Measurements from ENCODE around the gene TPT1.

The TPT1 gene

GRCh38 chr13:45297456-45298205 is 43.4 kb downstream of the TPT1 start:
- TF ChIP-seq, protein P1, sequence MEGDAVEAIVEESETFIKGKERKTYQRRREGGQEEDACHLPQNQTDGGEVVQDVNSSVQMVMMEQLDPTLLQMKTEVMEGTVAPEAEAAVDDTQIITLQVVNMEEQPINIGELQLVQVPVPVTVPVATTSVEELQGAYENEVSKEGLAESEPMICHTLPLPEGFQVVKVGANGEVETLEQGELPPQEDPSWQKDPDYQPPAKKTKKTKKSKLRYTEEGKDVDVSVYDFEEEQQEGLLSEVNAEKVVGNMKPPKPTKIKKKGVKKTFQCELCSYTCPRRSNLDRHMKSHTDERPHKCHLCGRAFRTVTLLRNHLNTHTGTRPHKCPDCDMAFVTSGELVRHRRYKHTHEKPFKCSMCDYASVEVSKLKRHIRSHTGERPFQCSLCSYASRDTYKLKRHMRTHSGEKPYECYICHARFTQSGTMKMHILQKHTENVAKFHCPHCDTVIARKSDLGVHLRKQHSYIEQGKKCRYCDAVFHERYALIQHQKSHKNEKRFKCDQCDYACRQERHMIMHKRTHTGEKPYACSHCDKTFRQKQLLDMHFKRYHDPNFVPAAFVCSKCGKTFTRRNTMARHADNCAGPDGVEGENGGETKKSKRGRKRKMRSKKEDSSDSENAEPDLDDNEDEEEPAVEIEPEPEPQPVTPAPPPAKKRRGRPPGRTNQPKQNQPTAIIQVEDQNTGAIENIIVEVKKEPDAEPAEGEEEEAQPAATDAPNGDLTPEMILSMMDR (IDR thresholded peaks at IDR 0.05), result no peak

- TF ChIP-seq, protein P1 (IDR thresholded peaks at IDR 0.05), result no peak
These were observed 44.7 kb downstream of the TPT1 start for GRCh38 chr13:45296259-45296658.

DNA sequence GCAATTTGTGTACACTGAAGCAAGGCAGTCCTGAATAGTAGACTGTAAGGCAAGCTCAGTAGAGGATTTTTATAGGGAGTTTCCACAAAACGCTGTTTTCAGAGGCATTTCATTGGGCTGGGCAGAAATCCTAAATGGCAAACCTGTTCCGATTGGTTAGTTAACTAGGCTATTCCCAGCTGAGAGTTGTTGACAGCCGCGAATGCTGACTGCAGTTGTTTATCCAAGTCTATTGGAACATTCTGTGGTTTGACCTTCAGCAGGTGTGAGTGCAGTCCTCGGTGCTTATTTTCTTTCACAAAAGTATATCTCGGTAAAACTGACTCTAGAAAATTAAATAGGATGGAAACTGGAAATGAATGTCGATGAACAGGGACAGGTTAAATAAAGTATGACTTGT is 45.4 kb downstream of the TPT1 start:
- TF ChIP-seq, protein P1 (IDR thresholded peaks at IDR 0.05), result no peak

DNA sequence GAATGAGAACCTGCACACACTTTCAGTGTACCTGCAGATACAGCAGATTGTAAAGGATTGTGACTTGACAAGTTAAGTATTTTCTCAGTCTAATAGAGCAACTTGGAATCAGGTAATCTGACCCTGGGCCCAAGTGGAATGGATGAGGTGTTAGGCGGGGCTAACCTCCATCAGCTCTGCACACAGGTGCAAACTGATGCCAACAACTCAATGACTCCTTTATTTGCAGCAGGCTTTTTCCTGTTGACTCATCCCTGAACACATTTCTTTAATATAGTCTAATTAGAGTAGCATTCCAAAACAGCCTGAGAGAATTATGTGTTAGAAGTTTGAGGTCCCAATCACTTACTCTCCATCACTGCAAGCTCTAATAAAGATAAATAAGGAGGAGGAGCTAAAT is 48.8 kb downstream of the TPT1 start:
- TF ChIP-seq, protein P1 (IDR thresholded peaks at IDR 0.05), result no peak

DNA sequence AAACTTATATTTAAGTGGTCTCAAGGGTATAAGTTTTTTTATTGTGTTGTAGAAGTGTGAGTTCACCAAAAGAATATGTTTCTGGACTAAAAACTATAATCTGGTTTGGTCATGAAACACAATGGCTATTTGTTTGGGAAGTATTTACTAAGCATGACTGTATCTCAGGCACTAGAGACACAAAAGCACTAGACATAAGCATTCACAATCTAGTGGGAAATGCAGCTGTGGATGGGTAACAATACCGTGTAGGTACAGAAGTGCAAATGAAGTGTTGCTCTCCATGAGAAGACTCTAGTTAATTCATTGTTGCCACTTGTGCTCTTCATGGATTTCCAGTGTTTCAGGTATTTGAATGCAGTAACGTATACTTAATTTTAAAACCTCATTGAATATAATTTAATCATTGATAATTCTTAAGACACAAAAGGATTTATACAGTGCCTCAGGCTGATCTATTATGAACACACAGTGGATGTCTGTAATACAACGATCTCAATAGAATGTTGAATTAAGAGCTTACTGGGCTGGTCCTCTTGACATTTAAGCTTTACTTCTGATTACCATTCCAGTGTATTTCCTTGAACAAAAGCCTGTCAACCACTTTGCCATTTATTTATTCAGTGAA is 50.9 kb downstream of the TPT1 start:
- TF ChIP-seq, protein P1 (IDR thresholded peaks at IDR 0.05), result no peak

Measured in LNCAP (cell line).